SK-N-SH (cell line): ENCODE data around the gene A1BG. TPM values are rescaled to one million over a fixed set of nuclear protein-coding genes. Genes with fewer than 3 reads are reported as not detected.
"Not testable (repeated sequence)": the region's sequence is repeated elsewhere in the genome, so short reads cannot be mapped to it uniquely, and the experiment has no call there.

Experiments
- CTCF ChIA-PET: fragments of 300-600, 350-600 bp; formaldehyde crosslinking; extraction: SDS; loops from one replicate; lab custom pipeline; 2021; lab: Yijun Ruan, JAX
- POLR2A ChIA-PET: fragments of 350-600 bp; sonication (Branson Sonifier 250); formaldehyde crosslinking; extraction: SDS; loops from one replicate; lab custom pipeline; 2020; ENCODE audit warnings: antibody characterized with exemption, inconsistent platforms; lab: Yijun Ruan, JAX
- DNase-seq: peaks from one replicate; pipeline ENCODE4 v3.0.0; 2012
- H2AFZ ChIP-seq: fragments of 200-600 bp; sonication (generic); 2 replicates; pipeline ENCODE4 v1.8.1; 2016; ENCODE audit warnings: antibody characterized with exemption, mild to moderate bottlenecking, low read depth
- H3F3A ChIP-seq: fragments of 200-600 bp; sonication (generic); replicated peaks from 2 replicates; pipeline ENCODE3; 2016; ENCODE audit warnings: antibody characterized with exemption, mild to moderate bottlenecking; ENCODE audit not compliant: insufficient read depth
- H3K27ac ChIP-seq, 2 experiments: fragments of 200-500 bp in 1 of 2; fragments of 200-600 bp in 1 of 2; sonication (Bioruptor generic) in 1 of 2; sonication (generic), shearing (Covaris generic) in 1 of 2; 2 replicates each; pipeline versions ENCODE4 v1.5.1 to v1.6.1; 2014 to 2016; ENCODE audit warnings: low read depth in 2 of 2, inconsistent platforms in 1 of 2, low read length in 1 of 2, mild to moderate bottlenecking in 1 of 2, mixed read lengths in 1 of 2
- H3K27me3 ChIP-seq: fragments of 200-600 bp; sonication (generic), shearing (Covaris generic); 2 replicates; pipeline ENCODE4 v1.6.1; 2016; ENCODE audit warnings: mixed run types; ENCODE audit not compliant: insufficient read depth
- H3K36me3 ChIP-seq, 2 experiments: fragments of 200-500 bp in 1 of 2; fragments of 200-600 bp in 1 of 2; sonication (Bioruptor generic) in 1 of 2; sonication (generic) in 1 of 2; replicated peaks in 1 of 2; 2 replicates each; pipeline versions ENCODE3 to v1.5.1; 2014 to 2016; ENCODE audit warnings: low read length in 1 of 2, mild to moderate bottlenecking in 1 of 2; ENCODE audit not compliant: insufficient read depth in 2 of 2, control insufficient read depth in 1 of 2
- H3K4me1 ChIP-seq, 2 experiments: fragments of 200-500 bp in 1 of 2; fragments of 200-600 bp in 1 of 2; sonication (Bioruptor generic) in 1 of 2; sonication (generic), shearing (Covaris generic) in 1 of 2; 2 replicates each; pipeline versions ENCODE4 v1.5.1 to v1.6.1; 2014 to 2016; ENCODE audit warnings: low read depth in 1 of 2, low read length in 1 of 2, mixed run types in 1 of 2; ENCODE audit not compliant: insufficient read depth in 2 of 2, control insufficient read depth in 1 of 2
- H3K4me2 ChIP-seq: fragments of 200-600 bp; sonication (generic), shearing (Covaris generic); 2 replicates; pipeline ENCODE4 v1.6.1; 2017; ENCODE audit warnings: mixed run types
- H3K4me3 ChIP-seq, 2 experiments: fragments of 200-500 bp in 1 of 2; fragments of 200-600 bp in 1 of 2; sonication (Bioruptor generic) in 1 of 2; sonication (generic), shearing (Covaris generic) in 1 of 2; 2 replicates each; pipeline versions ENCODE4 v1.5.1 to v1.8.1; 2014 to 2016; ENCODE audit warnings: low read depth in 2 of 2, inconsistent platforms in 1 of 2, low read length in 1 of 2, mild to moderate bottlenecking in 1 of 2, mixed read lengths in 1 of 2, moderate library complexity in 1 of 2
- H3K79me2 ChIP-seq: fragments of 200-600 bp; sonication (generic); 2 replicates; pipeline ENCODE4 v1.8.1; 2017; ENCODE audit warnings: mild to moderate bottlenecking; ENCODE audit not compliant: insufficient read depth
- H3K9ac ChIP-seq: fragments of 200-600 bp; sonication (generic); 2 replicates; pipeline ENCODE4 v1.6.1; 2017; ENCODE audit warnings: mixed run types
- H3K9me2 ChIP-seq: fragments of 200-600 bp; sonication (generic); 2 replicates; pipeline ENCODE4 v1.6.1; 2017; ENCODE audit warnings: mixed run types
- H3K9me3 ChIP-seq: fragments of 200-600 bp; sonication (generic); 2 replicates; pipeline ENCODE4 v1.6.1; 2017; ENCODE audit warnings: mixed run types, mild to moderate bottlenecking, moderate library complexity
- H4K20me1 ChIP-seq: fragments of 200-600 bp; sonication (generic); 2 replicates; pipeline ENCODE4 v1.6.1; 2017; ENCODE audit warnings: mild to moderate bottlenecking, mixed run types; ENCODE audit not compliant: insufficient read depth
- ELF1 ChIP-seq: IDR thresholded peaks from 2 replicates; pipeline ENCODE4 v1.4.0; 2012
- EP300 ChIP-seq, 2 experiments: IDR thresholded peaks; 2 replicates each; pipeline versions ENCODE4 v1.4.0 to v1.6.1; 2012; ENCODE audit warnings: borderline replicate concordance in 1 of 2, low read depth in 1 of 2, low read length in 1 of 2
- FOSL2 ChIP-seq: IDR thresholded peaks from 2 replicates; pipeline ENCODE4 v1.4.0; 2012; ENCODE audit warnings: low read depth, mild to moderate bottlenecking, moderate library complexity, borderline replicate concordance
- FOXJ3 ChIP-seq: sonication (generic); formaldehyde crosslinking; IDR thresholded peaks from 2 replicates; pipeline ENCODE4 v1.5.1; 2020; ENCODE audit warnings: mild to moderate bottlenecking, missing genetic modification reagents
- JUND ChIP-seq: IDR thresholded peaks from 2 replicates; pipeline ENCODE4 v1.4.0; 2012
- MXI1 ChIP-seq: IDR thresholded peaks from 2 replicates; pipeline ENCODE4 v1.6.1; 2012; ENCODE audit warnings: mild to moderate bottlenecking, low read depth, low read length, improper control_type of control experiment
- NFIC ChIP-seq: IDR thresholded peaks from 2 replicates; pipeline ENCODE4 v1.4.0; 2012; ENCODE audit warnings: borderline replicate concordance
- POLR2AphosphoS5 ChIP-seq: IDR thresholded peaks from 2 replicates; pipeline ENCODE4 v1.6.1; 2012; ENCODE audit warnings: low read depth, low read length
- RAD21 ChIP-seq: IDR thresholded peaks from 2 replicates; pipeline ENCODE4 v1.6.1; 2012; ENCODE audit warnings: mild to moderate bottlenecking, low read length
- REST ChIP-seq: IDR thresholded peaks from 2 replicates; pipeline ENCODE4 v1.6.1; 2012; ENCODE audit warnings: mild to moderate bottlenecking, low read depth, low read length, moderate library complexity
- RFX5 ChIP-seq: IDR thresholded peaks from 2 replicates; pipeline ENCODE4 v1.6.1; 2012; ENCODE audit warnings: mild to moderate bottlenecking, improper control_type of control experiment, low read length
- SMC3 ChIP-seq: IDR thresholded peaks from 2 replicates; pipeline ENCODE4 v1.6.1; 2012; ENCODE audit warnings: low read depth, low read length, improper control_type of control experiment
- TAF1 ChIP-seq: IDR thresholded peaks from 2 replicates; pipeline ENCODE4 v1.6.1; 2012; ENCODE audit warnings: low read depth, mild to moderate bottlenecking, low read length, moderate library complexity, borderline replicate concordance
- USF1 ChIP-seq: IDR thresholded peaks from 2 replicates; pipeline ENCODE4 v1.4.0; 2012; ENCODE audit warnings: low read depth, borderline replicate concordance
- USF2 ChIP-seq: fragments of 150-350 bp; IDR thresholded peaks from 2 replicates; pipeline ENCODE4 v1.6.1; 2017; ENCODE audit warnings: antibody characterized with exemption, low read length, low read depth, borderline replicate concordance
- YY1 ChIP-seq: IDR thresholded peaks from 2 replicates; pipeline ENCODE4 v1.4.0; 2012; ENCODE audit warnings: low read depth, mild to moderate bottlenecking
- ZBTB33 ChIP-seq: IDR thresholded peaks from 2 replicates; pipeline ENCODE4 v1.4.0; 2012; ENCODE audit warnings: low read depth, borderline replicate concordance
- WGBS: methylation state at CpG from one replicate; pipeline ENCODE4 v1.1.6; 2017; ENCODE audit warnings: low lambda C conversion rate; 5-methylcytosine and 5-hydroxymethylcytosine counted together
- polyA plus RNA-seq, 3 experiments: library from polyadenylated mRNA; depleted of rRNA; stranded (reverse); fragments of >200 nt; gene quantifications; 2 replicates each; pipeline ENCODE4 v1.2.3, GENCODE V29; 2012

A1BG gene
- polyA plus RNA-seq, 1 of the 3 experiments (the other 2 are of a cell fraction) = 62.6 TPM

GRCh38 chr19:58348080-58348479 is 5.2 kb downstream of the A1BG start:
- not testable (repeated sequence) for H3F3A ChIP-seq
- 3% methylated on average over 12 of the region's 12 CpGs for whole genome bisulfite sequencing
- peaks cover 65% of the 10 kb centered on the region for H3K79me2 ChIP-seq

GRCh38 chr19:58346961-58347929 is 6.0 kb downstream of the A1BG start:
- WGBS = 6% methylated on average over 20 of the region's 82 CpGs
- H2AFZ ChIP-seq = peak overlapping the region; percentile 88
- no peaks in the 10 kb centered on the region for H3K27me3 ChIP-seq
- peak overlapping the region; percentile 64 to 74; a peak in 2 of 4 replicates for H3K27ac ChIP-seq
- POLR2A ChIA-PET = interaction anchor here (0.6 to 2.1 kb wide), 9 partner anchors 7 to 173 kb away, joined by 3 to 34 read pairs (median 4); partner anchors contain the start of genes ZBTB45, ZNF446, ZNF497 and ZSCAN22
- H3K4me3 ChIP-seq = peak overlapping the region; percentile 73 to 87
- H3K9me2 ChIP-seq = no peaks in the 10 kb centered on the region
- no peaks in the 10 kb centered on the region for H4K20me1 ChIP-seq
- CTCF ChIA-PET = interaction anchor here (1.1 to 2.3 kb wide), 6 partner anchors 16 to 173 kb away, joined by 3 to 12 read pairs (median 4); partner anchors contain the start of genes ZBTB45 and ZNF497
- peak overlapping the region; percentile 68 for H3K9ac ChIP-seq
- H3F3A ChIP-seq = peaks cover 5% of the 10 kb centered on the region
- H3K79me2 ChIP-seq = peaks cover 65% of the 10 kb centered on the region
- peak; percentile 100 for DNase-seq
- no peaks in the 10 kb centered on the region for H3K9me3 ChIP-seq
- H3K4me1 ChIP-seq = peaks cover 0 to 6% of the 10 kb centered on the region in 2 experiments; a peak in 2 of 4 replicates
- peaks cover 2 to 12% of the 10 kb centered on the region in 2 experiments for H3K36me3 ChIP-seq
- peak overlapping the region; percentile 78 for H3K4me2 ChIP-seq
- TF ChIP-seq USF2 = no peak
- no peak for TF ChIP-seq USF1
- TF ChIP-seq MXI1 = peak; percentile 78; the same call in 1 of the 2 replicates
- TF ChIP-seq EP300 (IDR thresholded peaks at IDR 0.05; ENCODE audit: borderline replicate concordance in 1 of 2, low read depth in 1 of 2, low read length in 1 of 2) = no peak
- TF ChIP-seq FOXJ3 = no peak
- TF ChIP-seq ZBTB33 = no peak
- TF ChIP-seq RFX5 = no peak
- no peak for TF ChIP-seq ELF1
- no peak for TF ChIP-seq REST
- no peak for TF ChIP-seq FOSL2
- TF ChIP-seq JUND = no peak
- TF ChIP-seq TAF1 = peak; percentile 64
- TF ChIP-seq SMC3 = no peak
- TF ChIP-seq NFIC = no peak
- no peak for TF ChIP-seq YY1
- TF ChIP-seq RAD21 = no peak
- peak; percentile 86; the same call in 1 of the 2 replicates for TF ChIP-seq POLR2AphosphoS5

More at GRCh38 chr19:58348080-58348479, 5.2 kb downstream of the A1BG start:
- Histone ChIP-seq H3K27ac (peak overlapping the region in 1 of 2 experiments; percentile 11; a peak in 2 of 4 replicates), H2AFZ (peak overlapping the region; percentile 83), H3K4me2 (peak overlapping the region; percentile 78), H3K9ac (peak overlapping the region; percentile 68)
- H3K9me3 ChIP-seq, H3K4me1 ChIP-seq, H3K9me2 ChIP-seq: not testable (repeated sequence)
- POLR2A ChIA-PET = interaction anchor here (1.3 to 2.1 kb wide), 4 partner anchors 11 to 22 kb away, joined by 4 to 34 read pairs (median 6); partner anchors contain the start of genes ZNF497 and ZSCAN22
- TF ChIP-seq YY1 = 0 out of 2 replicates have a peak, but pooled peaks have one; percentile 4
- TF ChIP-seq, all 33 proteins: peak for 1; not testable (repeated sequence) for 32
- H3K4me3 ChIP-seq = peak overlapping the region; percentile 73 to 87
- H3K27me3 ChIP-seq, H4K20me1 ChIP-seq, DNase-seq: not testable (repeated sequence)
- CTCF ChIA-PET = interaction anchor here (0.9 to 2.3 kb wide), 5 partner anchors 15 to 172 kb away, joined by 3 to 12 read pairs (median 4); partner anchors contain the start of genes ZBTB45 and ZNF497
- H3K36me3 ChIP-seq = peaks cover 2 to 12% of the 10 kb centered on the region in 2 experiments
